SK-N-SH (cell line): ENCODE results near the gene HEPACAM. TPM values are rescaled to one million over a fixed set of nuclear protein-coding genes. Genes with fewer than 3 reads are reported as not detected.

Experiments used
- CTCF ChIA-PET: fragments of 300-600, 350-600 bp; formaldehyde crosslinking; extraction: SDS; loops from one replicate; lab custom pipeline; 2021; lab: Yijun Ruan, JAX
- POLR2A ChIA-PET: fragments of 350-600 bp; sonication (Branson Sonifier 250); formaldehyde crosslinking; extraction: SDS; loops from one replicate; lab custom pipeline; 2020; ENCODE audit warnings: antibody characterized with exemption, inconsistent platforms; lab: Yijun Ruan, JAX
- DNase-seq: peaks from one replicate; pipeline ENCODE4 v3.0.0; 2012
- H2AFZ ChIP-seq: fragments of 200-600 bp; sonication (generic); 2 replicates; pipeline ENCODE4 v1.8.1; 2016; ENCODE audit warnings: antibody characterized with exemption, mild to moderate bottlenecking, low read depth
- H3F3A ChIP-seq: fragments of 200-600 bp; sonication (generic); replicated peaks from 2 replicates; pipeline ENCODE3; 2016; ENCODE audit warnings: antibody characterized with exemption, mild to moderate bottlenecking; ENCODE audit not compliant: insufficient read depth
- H3K27ac ChIP-seq, 2 experiments: fragments of 200-500 bp in 1 of 2; fragments of 200-600 bp in 1 of 2; sonication (Bioruptor generic) in 1 of 2; sonication (generic), shearing (Covaris generic) in 1 of 2; 2 replicates each; pipeline versions ENCODE4 v1.5.1 to v1.6.1; 2014 to 2016; ENCODE audit warnings: low read depth in 2 of 2, inconsistent platforms in 1 of 2, low read length in 1 of 2, mild to moderate bottlenecking in 1 of 2, mixed read lengths in 1 of 2
- H3K27me3 ChIP-seq: fragments of 200-600 bp; sonication (generic), shearing (Covaris generic); 2 replicates; pipeline ENCODE4 v1.6.1; 2016; ENCODE audit warnings: mixed run types; ENCODE audit not compliant: insufficient read depth
- H3K36me3 ChIP-seq, 2 experiments: fragments of 200-500 bp in 1 of 2; fragments of 200-600 bp in 1 of 2; sonication (Bioruptor generic) in 1 of 2; sonication (generic) in 1 of 2; replicated peaks in 1 of 2; 2 replicates each; pipeline versions ENCODE3 to v1.5.1; 2014 to 2016; ENCODE audit warnings: low read length in 1 of 2, mild to moderate bottlenecking in 1 of 2; ENCODE audit not compliant: insufficient read depth in 2 of 2, control insufficient read depth in 1 of 2
- H3K4me1 ChIP-seq, 2 experiments: fragments of 200-500 bp in 1 of 2; fragments of 200-600 bp in 1 of 2; sonication (Bioruptor generic) in 1 of 2; sonication (generic), shearing (Covaris generic) in 1 of 2; 2 replicates each; pipeline versions ENCODE4 v1.5.1 to v1.6.1; 2014 to 2016; ENCODE audit warnings: low read depth in 1 of 2, low read length in 1 of 2, mixed run types in 1 of 2; ENCODE audit not compliant: insufficient read depth in 2 of 2, control insufficient read depth in 1 of 2
- H3K4me2 ChIP-seq: fragments of 200-600 bp; sonication (generic), shearing (Covaris generic); 2 replicates; pipeline ENCODE4 v1.6.1; 2017; ENCODE audit warnings: mixed run types
- H3K4me3 ChIP-seq, 2 experiments: fragments of 200-500 bp in 1 of 2; fragments of 200-600 bp in 1 of 2; sonication (Bioruptor generic) in 1 of 2; sonication (generic), shearing (Covaris generic) in 1 of 2; 2 replicates each; pipeline versions ENCODE4 v1.5.1 to v1.8.1; 2014 to 2016; ENCODE audit warnings: low read depth in 2 of 2, inconsistent platforms in 1 of 2, low read length in 1 of 2, mild to moderate bottlenecking in 1 of 2, mixed read lengths in 1 of 2, moderate library complexity in 1 of 2
- H3K79me2 ChIP-seq: fragments of 200-600 bp; sonication (generic); 2 replicates; pipeline ENCODE4 v1.8.1; 2017; ENCODE audit warnings: mild to moderate bottlenecking; ENCODE audit not compliant: insufficient read depth
- H3K9ac ChIP-seq: fragments of 200-600 bp; sonication (generic); 2 replicates; pipeline ENCODE4 v1.6.1; 2017; ENCODE audit warnings: mixed run types
- H3K9me2 ChIP-seq: fragments of 200-600 bp; sonication (generic); 2 replicates; pipeline ENCODE4 v1.6.1; 2017; ENCODE audit warnings: mixed run types
- H3K9me3 ChIP-seq: fragments of 200-600 bp; sonication (generic); 2 replicates; pipeline ENCODE4 v1.6.1; 2017; ENCODE audit warnings: mixed run types, mild to moderate bottlenecking, moderate library complexity
- H4K20me1 ChIP-seq: fragments of 200-600 bp; sonication (generic); 2 replicates; pipeline ENCODE4 v1.6.1; 2017; ENCODE audit warnings: mild to moderate bottlenecking, mixed run types; ENCODE audit not compliant: insufficient read depth
- CHD2 ChIP-seq: fragments of 150-350 bp; IDR thresholded peaks from 2 replicates; pipeline ENCODE4 v1.6.1; 2018; ENCODE audit warnings: low read length; ENCODE audit not compliant: partially characterized antibody
- EP300 ChIP-seq, 2 experiments: IDR thresholded peaks; 2 replicates each; pipeline versions ENCODE4 v1.4.0 to v1.6.1; 2012; ENCODE audit warnings: borderline replicate concordance in 1 of 2, low read depth in 1 of 2, low read length in 1 of 2
- IRF3 ChIP-seq: fragments of 150-350 bp; IDR thresholded peaks from 2 replicates; pipeline ENCODE4 v1.6.1; 2016; ENCODE audit warnings: mild to moderate bottlenecking, low read depth, low read length
- MAX ChIP-seq: IDR thresholded peaks from 2 replicates; pipeline ENCODE4 v1.4.0; 2012; ENCODE audit warnings: low read depth
- MXI1 ChIP-seq: IDR thresholded peaks from 2 replicates; pipeline ENCODE4 v1.6.1; 2012; ENCODE audit warnings: mild to moderate bottlenecking, low read depth, low read length, improper control_type of control experiment
- NRF1 ChIP-seq: IDR thresholded peaks from 2 replicates; pipeline ENCODE4 v1.6.1; 2012; ENCODE audit warnings: low read depth, mild to moderate bottlenecking, low read length
- RAD21 ChIP-seq: IDR thresholded peaks from 2 replicates; pipeline ENCODE4 v1.6.1; 2012; ENCODE audit warnings: mild to moderate bottlenecking, low read length
- RCOR1 ChIP-seq: fragments of 150-350 bp; IDR thresholded peaks from 2 replicates; pipeline ENCODE4 v1.6.1; 2017; ENCODE audit warnings: antibody characterized with exemption, low read length
- RFX5 ChIP-seq: IDR thresholded peaks from 2 replicates; pipeline ENCODE4 v1.6.1; 2012; ENCODE audit warnings: mild to moderate bottlenecking, improper control_type of control experiment, low read length
- SIN3A ChIP-seq: IDR thresholded peaks from 2 replicates; pipeline ENCODE4 v1.6.1; 2012; ENCODE audit warnings: low read depth, mild to moderate bottlenecking, low read length, moderate library complexity, borderline replicate concordance
- SMC3 ChIP-seq: IDR thresholded peaks from 2 replicates; pipeline ENCODE4 v1.6.1; 2012; ENCODE audit warnings: low read depth, low read length, improper control_type of control experiment
- TAF1 ChIP-seq: IDR thresholded peaks from 2 replicates; pipeline ENCODE4 v1.6.1; 2012; ENCODE audit warnings: low read depth, mild to moderate bottlenecking, low read length, moderate library complexity, borderline replicate concordance
- TCF12 ChIP-seq: IDR thresholded peaks from 2 replicates; pipeline ENCODE4 v1.4.0; 2012
- YY1 ChIP-seq: IDR thresholded peaks from 2 replicates; pipeline ENCODE4 v1.4.0; 2012; ENCODE audit warnings: low read depth, mild to moderate bottlenecking
- WGBS: methylation state at CpG from one replicate; pipeline ENCODE4 v1.1.6; 2017; ENCODE audit warnings: low lambda C conversion rate; 5-methylcytosine and 5-hydroxymethylcytosine counted together
- polyA plus RNA-seq, 3 experiments: library from polyadenylated mRNA; depleted of rRNA; stranded (reverse); fragments of >200 nt; gene quantifications; 2 replicates each; pipeline ENCODE4 v1.2.3, GENCODE V29; 2012
- TF ChIP-seq, protein P1 (sequence below): IDR thresholded peaks from 2 replicates; pipeline ENCODE4; 2012
- TF ChIP-seq, protein P2 (sequence below): IDR thresholded peaks from 2 replicates; pipeline ENCODE4 v1.4.0; 2012; ENCODE audit warnings: low read depth, borderline replicate concordance
- TF ChIP-seq, protein P3 (sequence below): IDR thresholded peaks from 2 replicates; pipeline ENCODE4 v1.4.0; 2012; ENCODE audit warnings: low read depth, borderline replicate concordance
- TF ChIP-seq, protein P4 (sequence below): fragments of 200-600 bp; sonication (generic); IDR thresholded peaks from 2 replicates; pipeline ENCODE4 v1.6.1; 2017; ENCODE audit warnings: antibody characterized with exemption, mild to moderate bottlenecking, moderate library complexity
- TF ChIP-seq, protein P5 (sequence below): IDR thresholded peaks from 2 replicates; pipeline ENCODE4 v1.6.1; 2012; ENCODE audit warnings: mild to moderate bottlenecking, low read depth, low read length, moderate library complexity

HEPACAM gene
- polyA plus RNA-seq, 1 of the 3 experiments (the other 2 are of a cell fraction) = not detected

GRCh38 chr11:124945826-124946225 is 10.0 kb upstream of the HEPACAM start:
- no peak for DNase-seq
- TF ChIP-seq SMC3 (no peak), SIN3A (no peak), MXI1 (no peak), TCF12 (no peak), CHD2 (no peak), RAD21 (no peak), MAX (no peak), RFX5 (no peak), TAF1 (no peak), EP300 (IDR thresholded peaks at IDR 0.05; ENCODE audit: borderline replicate concordance in 1 of 2, low read depth in 1 of 2, low read length in 1 of 2) (no peak), IRF3 (no peak), YY1 (no peak), RCOR1 (no peak), NRF1 (no peak)
- TF ChIP-seq, protein P1, sequence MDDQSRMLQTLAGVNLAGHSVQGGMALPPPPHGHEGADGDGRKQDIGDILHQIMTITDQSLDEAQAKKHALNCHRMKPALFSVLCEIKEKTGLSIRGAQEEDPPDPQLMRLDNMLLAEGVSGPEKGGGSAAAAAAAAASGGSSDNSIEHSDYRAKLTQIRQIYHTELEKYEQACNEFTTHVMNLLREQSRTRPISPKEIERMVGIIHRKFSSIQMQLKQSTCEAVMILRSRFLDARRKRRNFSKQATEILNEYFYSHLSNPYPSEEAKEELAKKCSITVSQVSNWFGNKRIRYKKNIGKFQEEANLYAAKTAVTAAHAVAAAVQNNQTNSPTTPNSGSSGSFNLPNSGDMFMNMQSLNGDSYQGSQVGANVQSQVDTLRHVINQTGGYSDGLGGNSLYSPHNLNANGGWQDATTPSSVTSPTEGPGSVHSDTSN = no peak
- TF ChIP-seq, protein P2, sequence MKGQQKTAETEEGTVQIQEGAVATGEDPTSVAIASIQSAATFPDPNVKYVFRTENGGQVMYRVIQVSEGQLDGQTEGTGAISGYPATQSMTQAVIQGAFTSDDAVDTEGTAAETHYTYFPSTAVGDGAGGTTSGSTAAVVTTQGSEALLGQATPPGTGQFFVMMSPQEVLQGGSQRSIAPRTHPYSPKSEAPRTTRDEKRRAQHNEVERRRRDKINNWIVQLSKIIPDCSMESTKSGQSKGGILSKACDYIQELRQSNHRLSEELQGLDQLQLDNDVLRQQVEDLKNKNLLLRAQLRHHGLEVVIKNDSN = no peak
- TF ChIP-seq, protein P3, sequence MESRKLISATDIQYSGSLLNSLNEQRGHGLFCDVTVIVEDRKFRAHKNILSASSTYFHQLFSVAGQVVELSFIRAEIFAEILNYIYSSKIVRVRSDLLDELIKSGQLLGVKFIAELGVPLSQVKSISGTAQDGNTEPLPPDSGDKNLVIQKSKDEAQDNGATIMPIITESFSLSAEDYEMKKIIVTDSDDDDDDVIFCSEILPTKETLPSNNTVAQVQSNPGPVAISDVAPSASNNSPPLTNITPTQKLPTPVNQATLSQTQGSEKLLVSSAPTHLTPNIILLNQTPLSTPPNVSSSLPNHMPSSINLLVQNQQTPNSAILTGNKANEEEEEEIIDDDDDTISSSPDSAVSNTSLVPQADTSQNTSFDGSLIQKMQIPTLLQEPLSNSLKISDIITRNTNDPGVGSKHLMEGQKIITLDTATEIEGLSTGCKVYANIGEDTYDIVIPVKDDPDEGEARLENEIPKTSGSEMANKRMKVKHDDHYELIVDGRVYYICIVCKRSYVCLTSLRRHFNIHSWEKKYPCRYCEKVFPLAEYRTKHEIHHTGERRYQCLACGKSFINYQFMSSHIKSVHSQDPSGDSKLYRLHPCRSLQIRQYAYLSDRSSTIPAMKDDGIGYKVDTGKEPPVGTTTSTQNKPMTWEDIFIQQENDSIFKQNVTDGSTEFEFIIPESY = no peak
- TF ChIP-seq, protein P4, sequence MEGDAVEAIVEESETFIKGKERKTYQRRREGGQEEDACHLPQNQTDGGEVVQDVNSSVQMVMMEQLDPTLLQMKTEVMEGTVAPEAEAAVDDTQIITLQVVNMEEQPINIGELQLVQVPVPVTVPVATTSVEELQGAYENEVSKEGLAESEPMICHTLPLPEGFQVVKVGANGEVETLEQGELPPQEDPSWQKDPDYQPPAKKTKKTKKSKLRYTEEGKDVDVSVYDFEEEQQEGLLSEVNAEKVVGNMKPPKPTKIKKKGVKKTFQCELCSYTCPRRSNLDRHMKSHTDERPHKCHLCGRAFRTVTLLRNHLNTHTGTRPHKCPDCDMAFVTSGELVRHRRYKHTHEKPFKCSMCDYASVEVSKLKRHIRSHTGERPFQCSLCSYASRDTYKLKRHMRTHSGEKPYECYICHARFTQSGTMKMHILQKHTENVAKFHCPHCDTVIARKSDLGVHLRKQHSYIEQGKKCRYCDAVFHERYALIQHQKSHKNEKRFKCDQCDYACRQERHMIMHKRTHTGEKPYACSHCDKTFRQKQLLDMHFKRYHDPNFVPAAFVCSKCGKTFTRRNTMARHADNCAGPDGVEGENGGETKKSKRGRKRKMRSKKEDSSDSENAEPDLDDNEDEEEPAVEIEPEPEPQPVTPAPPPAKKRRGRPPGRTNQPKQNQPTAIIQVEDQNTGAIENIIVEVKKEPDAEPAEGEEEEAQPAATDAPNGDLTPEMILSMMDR = no peak
- TF ChIP-seq, protein P5, sequence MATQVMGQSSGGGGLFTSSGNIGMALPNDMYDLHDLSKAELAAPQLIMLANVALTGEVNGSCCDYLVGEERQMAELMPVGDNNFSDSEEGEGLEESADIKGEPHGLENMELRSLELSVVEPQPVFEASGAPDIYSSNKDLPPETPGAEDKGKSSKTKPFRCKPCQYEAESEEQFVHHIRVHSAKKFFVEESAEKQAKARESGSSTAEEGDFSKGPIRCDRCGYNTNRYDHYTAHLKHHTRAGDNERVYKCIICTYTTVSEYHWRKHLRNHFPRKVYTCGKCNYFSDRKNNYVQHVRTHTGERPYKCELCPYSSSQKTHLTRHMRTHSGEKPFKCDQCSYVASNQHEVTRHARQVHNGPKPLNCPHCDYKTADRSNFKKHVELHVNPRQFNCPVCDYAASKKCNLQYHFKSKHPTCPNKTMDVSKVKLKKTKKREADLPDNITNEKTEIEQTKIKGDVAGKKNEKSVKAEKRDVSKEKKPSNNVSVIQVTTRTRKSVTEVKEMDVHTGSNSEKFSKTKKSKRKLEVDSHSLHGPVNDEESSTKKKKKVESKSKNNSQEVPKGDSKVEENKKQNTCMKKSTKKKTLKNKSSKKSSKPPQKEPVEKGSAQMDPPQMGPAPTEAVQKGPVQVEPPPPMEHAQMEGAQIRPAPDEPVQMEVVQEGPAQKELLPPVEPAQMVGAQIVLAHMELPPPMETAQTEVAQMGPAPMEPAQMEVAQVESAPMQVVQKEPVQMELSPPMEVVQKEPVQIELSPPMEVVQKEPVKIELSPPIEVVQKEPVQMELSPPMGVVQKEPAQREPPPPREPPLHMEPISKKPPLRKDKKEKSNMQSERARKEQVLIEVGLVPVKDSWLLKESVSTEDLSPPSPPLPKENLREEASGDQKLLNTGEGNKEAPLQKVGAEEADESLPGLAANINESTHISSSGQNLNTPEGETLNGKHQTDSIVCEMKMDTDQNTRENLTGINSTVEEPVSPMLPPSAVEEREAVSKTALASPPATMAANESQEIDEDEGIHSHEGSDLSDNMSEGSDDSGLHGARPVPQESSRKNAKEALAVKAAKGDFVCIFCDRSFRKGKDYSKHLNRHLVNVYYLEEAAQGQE = no peak
- POLR2A ChIA-PET = no interaction called here
- CTCF ChIA-PET = interaction anchor here (1.2 kb wide), 1 partner anchor 80 kb away, joined by 3 read pairs; no protein-coding TSS in a partner anchor
- H2AFZ ChIP-seq = no peak overlapping the region
- H4K20me1 ChIP-seq = no peaks in the 10 kb centered on the region
- no peak overlapping the region for H3K4me2 ChIP-seq
- 0 out of 2 replicates have a peak, but pooled peaks cover 4% of the 10 kb centered on the region for H3K9me3 ChIP-seq
- 81% methylated on average over 6 of the region's 6 CpGs for WGBS
- no peak overlapping the region for H3K9ac ChIP-seq
- H3K36me3 ChIP-seq = no peaks in the 10 kb centered on the region
- no peak overlapping the region for H3K27ac ChIP-seq
- H3K9me2 ChIP-seq = no peaks in the 10 kb centered on the region
- no peaks in the 10 kb centered on the region for H3F3A ChIP-seq
- H3K4me3 ChIP-seq = no peak overlapping the region
- H3K79me2 ChIP-seq = no peaks in the 10 kb centered on the region
- H3K27me3 ChIP-seq = no peaks in the 10 kb centered on the region
- no peaks in the 10 kb centered on the region; a peak in 1 of 4 replicates for H3K4me1 ChIP-seq
